Lung (tissue), 16 donors: ENCODE results near the gene KCTD17. TPM values are rescaled to one million over a fixed set of nuclear protein-coding genes. Genes with fewer than 3 reads are reported as not detected.

Experiments used
- ATAC-seq: fragments of 200-7000 bp; cut with Tn5 transposase; one replicate; pipeline ENCODE4 v1.9.1; 2020; ENCODE audit warnings: moderate number of reproducible peaks; ENCODE audit not compliant: insufficient read depth, low FRiP score
- DNase-seq, 3 donors: peaks; one replicate each; pipeline ENCODE4 v3.0.0-alpha.2; 2013 to 2017
- H3K27ac ChIP-seq, 2 donors: one replicate each; pipeline ENCODE4 v1.5.1; 2013; ENCODE audit warnings: mild to moderate bottlenecking in 2 of 2, moderate library complexity in 2 of 2, control low read depth in 1 of 2, inconsistent platforms in 1 of 2, low read depth in 1 of 2, low read length in 1 of 2
- H3K27me3 ChIP-seq, 3 donors: one replicate each; pipeline ENCODE4 v1.5.1; 2013; ENCODE audit warnings: low read length in 2 of 3; ENCODE audit not compliant: control insufficient read depth in 3 of 3, insufficient read depth in 3 of 3
- H3K36me3 ChIP-seq, 4 donors: one replicate each; pipeline ENCODE4 v1.5.1; 2013; ENCODE audit warnings: low read length in 4 of 4, mild to moderate bottlenecking in 1 of 4, moderate library complexity in 1 of 4; ENCODE audit not compliant: control insufficient read depth in 4 of 4, insufficient read depth in 4 of 4
- H3K4me1 ChIP-seq, 5 donors: one replicate each; pipeline ENCODE4 v1.5.1; 2013; ENCODE audit warnings: low read length in 5 of 5, mild to moderate bottlenecking in 2 of 5, moderate library complexity in 1 of 5; ENCODE audit not compliant: control insufficient read depth in 5 of 5, insufficient read depth in 5 of 5
- H3K4me3 ChIP-seq: one replicate; pipeline ENCODE4 v1.5.1; 2013; ENCODE audit warnings: mild to moderate bottlenecking, control low read depth, moderate library complexity
- H3K9ac ChIP-seq, 2 donors: one replicate each; pipeline ENCODE4 v1.5.1; 2013; ENCODE audit warnings: low read length in 2 of 2, control low read depth in 1 of 2; ENCODE audit not compliant: insufficient read depth in 1 of 2
- H3K9me3 ChIP-seq, 4 donors: one replicate each; pipeline ENCODE4 v1.5.1; 2013; ENCODE audit warnings: low read length in 3 of 4, mild to moderate bottlenecking in 1 of 4, moderate library complexity in 1 of 4; ENCODE audit not compliant: control insufficient read depth in 4 of 4, insufficient read depth in 3 of 4
- WGBS, 2 donors: extraction: QIAGEN DNeasy Blood & Tissue Kit; methylation state at CpG; one replicate each; pipeline ENCODE4 v1.1.7; 2013; 5-methylcytosine and 5-hydroxymethylcytosine counted together
- long read RNA-seq, 5 donors: transcript quantifications; one replicate each; lab custom pipeline, GENCODE V29; 2026
- polyA plus RNA-seq, 2 donors: library from polyadenylated mRNA; stranded (reverse); fragments of 200-250 nt; gene quantifications; one replicate each; pipeline ENCODE4 v1.2.1, GENCODE V29; 2013
- total RNA-seq, 2 donors: library from RNA; depleted of rRNA in 1 of 2; stranded (reverse); fragments of >200 nt in 1 of 2; gene quantifications; one replicate each; pipeline ENCODE4 v1.2.1, GENCODE V29; 2014 to 2021
- TF ChIP-seq, protein P1 (sequence below): IDR thresholded peaks from 2 replicates; pipeline ENCODE4 v1.5.1; 2012; ENCODE audit warnings: mild to moderate bottlenecking; ENCODE audit errors: control extremely low read depth, extremely low read depth
- donor health status: control.
- donor health status: control.
- donor health status: Bipolar disorder and iron deficiency.
- donor health status: healthy.
- donor health status: DM: yes; HTN: yes; CAD: no.

Gene KCTD17, protein sequence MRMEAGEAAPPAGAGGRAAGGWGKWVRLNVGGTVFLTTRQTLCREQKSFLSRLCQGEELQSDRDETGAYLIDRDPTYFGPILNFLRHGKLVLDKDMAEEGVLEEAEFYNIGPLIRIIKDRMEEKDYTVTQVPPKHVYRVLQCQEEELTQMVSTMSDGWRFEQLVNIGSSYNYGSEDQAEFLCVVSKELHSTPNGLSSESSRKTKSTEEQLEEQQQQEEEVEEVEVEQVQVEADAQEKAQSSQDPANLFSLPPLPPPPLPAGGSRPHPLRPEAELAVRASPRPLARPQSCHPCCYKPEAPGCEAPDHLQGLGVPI
- 10 to 100 TPM in 1 of 2 donors, 1 to 10 TPM in 1; 9.7 to 26.0 TPM for total RNA-seq
- polyA plus RNA-seq, result 10 to 100 TPM; 15.1 to 21.6 TPM
- long read RNA-seq, donor 1, partial matches to known transcripts, result 7 of 9 reads
- long read RNA-seq, donor 1, other reads (novel, unspliced or antisense), result 0 of 9 reads
- long read RNA-seq, donor 2, partial matches to known transcripts, result 0 of 1 reads
- long read RNA-seq, donor 2, other reads (novel, unspliced or antisense), result 0 of 1 reads
- long read RNA-seq, donor 3, result 0 reads
- long read RNA-seq, donor 4, partial matches to known transcripts, result 0 of 3 reads
- long read RNA-seq, donor 4, other reads (novel, unspliced or antisense), result 0 of 3 reads
- long read RNA-seq, donor 5, partial matches to known transcripts, result 6 of 10 reads
- long read RNA-seq, donor 5, other reads (novel, unspliced or antisense), result 0 of 10 reads

DNA sequence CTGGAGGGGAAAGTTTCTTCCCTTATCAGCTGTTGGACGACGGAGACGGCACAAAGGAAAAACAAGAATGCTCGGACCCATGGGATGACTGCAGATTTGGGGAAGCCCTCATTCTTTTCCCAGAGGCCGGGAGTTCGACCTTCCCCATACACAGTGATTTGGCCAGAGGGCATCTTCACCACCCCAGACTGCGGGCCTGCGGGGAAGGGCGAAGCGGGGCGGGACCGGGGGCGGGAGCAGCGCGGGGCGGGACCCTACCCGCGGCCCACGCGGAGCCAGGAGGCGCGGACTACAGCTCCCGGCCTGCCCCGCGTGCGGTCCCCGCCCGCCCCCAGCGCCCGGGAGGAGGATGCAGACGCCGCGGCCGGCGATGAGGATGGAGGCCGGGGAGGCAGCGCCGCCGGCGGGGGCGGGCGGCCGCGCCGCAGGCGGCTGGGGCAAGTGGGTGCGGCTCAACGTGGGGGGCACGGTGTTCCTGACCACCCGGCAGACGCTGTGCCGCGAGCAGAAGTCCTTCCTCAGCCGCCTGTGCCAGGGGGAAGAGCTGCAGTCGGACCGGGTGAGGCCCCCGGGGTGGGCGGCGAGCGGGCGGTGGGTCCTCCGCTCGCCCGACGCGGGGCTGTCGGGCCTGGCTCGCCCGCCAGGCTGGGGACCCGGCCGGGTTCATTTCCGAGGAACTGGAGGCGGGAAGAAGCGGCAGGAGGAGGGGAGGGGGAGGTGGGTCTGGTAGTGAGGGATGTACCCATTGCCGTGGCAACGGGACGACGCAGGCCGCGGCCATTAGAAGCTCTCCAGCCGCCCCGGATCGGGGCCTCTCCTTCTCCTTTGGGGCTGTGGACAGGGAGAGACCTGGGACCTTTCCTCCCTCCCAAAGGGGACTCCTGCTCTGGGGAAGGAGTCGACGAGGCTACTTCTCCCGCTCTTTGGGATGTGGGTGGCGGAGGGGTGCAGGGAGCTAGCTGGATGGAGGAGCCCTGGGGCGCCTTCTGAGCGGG, at the start of gene KCTD17:
TSS of gene KCTD17 (plus strand) at position 352 of the 995 bp plus-strand sequence. CDS start at position 371, 19 bp downstream.
- Histone ChIP-seq H3K36me3 (peaks cover 0 to 6% (median 2%) of the 10 kb centered on the region in 4 donors), H3K27ac (no peak within 1 kb of the TSS), H3K27me3 (no peaks in the 10 kb centered on the region), H3K4me1 (peaks cover 0 to 8% (median 0%) of the 10 kb centered on the region in 5 donors), H3K9ac (peak within 1 kb of the TSS in 1 of 2 donors; percentile 28), H3K4me3 (peak within 1 kb of the TSS; percentile 70), H3K9me3 (no peaks in the 10 kb centered on the region)
- ATAC-seq, result peak; percentile 80
- TF ChIP-seq, protein P1, sequence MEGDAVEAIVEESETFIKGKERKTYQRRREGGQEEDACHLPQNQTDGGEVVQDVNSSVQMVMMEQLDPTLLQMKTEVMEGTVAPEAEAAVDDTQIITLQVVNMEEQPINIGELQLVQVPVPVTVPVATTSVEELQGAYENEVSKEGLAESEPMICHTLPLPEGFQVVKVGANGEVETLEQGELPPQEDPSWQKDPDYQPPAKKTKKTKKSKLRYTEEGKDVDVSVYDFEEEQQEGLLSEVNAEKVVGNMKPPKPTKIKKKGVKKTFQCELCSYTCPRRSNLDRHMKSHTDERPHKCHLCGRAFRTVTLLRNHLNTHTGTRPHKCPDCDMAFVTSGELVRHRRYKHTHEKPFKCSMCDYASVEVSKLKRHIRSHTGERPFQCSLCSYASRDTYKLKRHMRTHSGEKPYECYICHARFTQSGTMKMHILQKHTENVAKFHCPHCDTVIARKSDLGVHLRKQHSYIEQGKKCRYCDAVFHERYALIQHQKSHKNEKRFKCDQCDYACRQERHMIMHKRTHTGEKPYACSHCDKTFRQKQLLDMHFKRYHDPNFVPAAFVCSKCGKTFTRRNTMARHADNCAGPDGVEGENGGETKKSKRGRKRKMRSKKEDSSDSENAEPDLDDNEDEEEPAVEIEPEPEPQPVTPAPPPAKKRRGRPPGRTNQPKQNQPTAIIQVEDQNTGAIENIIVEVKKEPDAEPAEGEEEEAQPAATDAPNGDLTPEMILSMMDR, result no peak
- 4 to 6% methylated on average over 67 to 89 of the region's 89 CpGs for WGBS, 2 donors
- DNase-seq, result peak; percentile 76 to 80 (median 77)

DNA sequence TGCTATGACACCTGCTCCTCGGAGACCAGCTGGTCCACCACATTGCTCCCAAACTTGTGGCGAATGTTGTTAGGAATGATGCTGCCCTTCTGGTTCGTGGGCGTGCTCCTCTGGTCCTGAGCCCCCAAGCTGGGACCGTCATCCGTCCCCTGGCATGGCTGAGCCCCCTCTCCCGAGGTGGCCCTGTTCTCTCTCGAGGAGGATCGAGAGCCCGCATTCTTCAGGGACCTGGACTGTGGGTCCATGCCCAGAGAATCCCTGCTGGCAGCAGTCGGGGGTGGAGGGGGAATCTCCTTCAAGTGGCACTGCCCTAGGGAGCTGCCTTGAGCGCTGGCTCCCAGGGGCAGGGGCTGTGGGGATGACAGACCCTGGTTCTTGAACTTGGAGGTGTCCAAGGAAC, 49.7 kb upstream of the KCTD17 start:
- no peaks in the 10 kb centered on the region for H3K27me3 ChIP-seq
- ATAC-seq (no peak), DNase-seq (no peak)
- no peaks in the 10 kb centered on the region for H3K4me1 ChIP-seq
- 86 to 92% methylated on average over 12 of the region's 12 CpGs for WGBS, 2 donors
- no peak overlapping the region for H3K9ac ChIP-seq
- TF ChIP-seq, protein P1, result no peak
- H3K36me3 ChIP-seq, result no peaks in the 10 kb centered on the region
- H3K27ac ChIP-seq, result no peak overlapping the region
- no peaks in the 10 kb centered on the region for H3K9me3 ChIP-seq
- no peak overlapping the region for H3K4me3 ChIP-seq

DNA sequence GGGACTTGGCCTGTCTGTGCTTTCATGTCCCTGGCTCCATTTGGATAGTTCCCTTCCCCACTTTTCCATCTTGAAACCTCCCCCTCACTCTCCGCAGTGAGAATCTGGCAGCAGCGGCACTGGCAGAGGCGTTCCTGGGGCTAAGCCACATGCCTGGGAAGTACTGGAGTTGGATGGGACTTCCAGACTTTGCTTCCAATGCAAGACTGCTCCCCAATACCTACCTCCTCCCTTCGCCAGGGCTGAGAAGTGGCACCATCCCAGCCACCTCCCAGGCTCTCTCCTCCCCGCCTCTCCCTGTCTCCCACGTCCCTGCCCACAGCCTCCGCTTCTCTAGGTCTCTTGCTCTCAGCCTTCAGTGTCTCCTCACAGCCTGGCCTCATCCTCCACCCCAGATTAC, 48.9 kb upstream of the KCTD17 start:
- 84 to 92% methylated on average over 7 of the region's 7 CpGs for WGBS, 2 donors
- DNase-seq, result no peak
- Histone ChIP-seq H3K9me3 (no peaks in the 10 kb centered on the region), H3K4me1 (peaks cover 0 to 4% (median 0%) of the 10 kb centered on the region in 5 donors), H3K36me3 (no peaks in the 10 kb centered on the region), H3K9ac (no peak overlapping the region), H3K27ac (no peak overlapping the region), H3K4me3 (no peak overlapping the region), H3K27me3 (no peaks in the 10 kb centered on the region)
- TF ChIP-seq, protein P1, result no peak
- ATAC-seq, result no peak
